HCT116 (cell line): ENCODE results near the gene FLRT1. TPM values are rescaled to one million over a fixed set of nuclear protein-coding genes. Genes with fewer than 3 reads are reported as not detected.

Source experiments
- ATAC-seq: fragments of 200-7000 bp; cut with Tn5 transposase; 2 replicates; pipeline ENCODE4 v1.9.1; 2020; ENCODE audit warnings: mild to moderate bottlenecking, moderate library complexity
- BruUV-seq: library from RNA; stranded (reverse); fragments of 400-500 nt; replicated peaks from 2 replicates; lab custom pipeline; 2021; lab: Mats Ljungman, UMichigan
- CTCF ChIA-PET: fragments of 300-600 bp; sonication (Branson Sonifier 250); formaldehyde crosslinking; loops from one replicate; lab custom pipeline; 2021; ENCODE audit warnings: antibody characterized with exemption; lab: Charles Lee
- POLR2A ChIA-PET: fragments of 300-600, 350-600 bp; sonication (Branson Sonifier 250); formaldehyde crosslinking; loops from one replicate; lab custom pipeline; 2021; ENCODE audit warnings: antibody characterized with exemption; lab: Charles Lee
- RAD21 ChIA-PET, 2 experiments: fragments of 300-600 bp; sonication (Branson Sonifier 250); formaldehyde crosslinking; loops; one replicate each; lab custom pipeline; 2023; ENCODE audit warnings: low total read pairs in 2 of 2; ENCODE audit not compliant: uncharacterized antibody in 2 of 2, unreplicated experiment in 2 of 2, low non-redundant PET in 1 of 2; lab: Charles Lee
- DNase-seq: peaks from one replicate; pipeline ENCODE4 v3.0.0-alpha.2; 2010; ENCODE audit warnings: low read depth, low spot score
- H2AFZ ChIP-seq: fragments of 200-600 bp; shearing (Covaris generic), sonication (generic); 2 replicates; pipeline ENCODE4 v1.6.1; 2017; ENCODE audit warnings: low read depth, mixed run types, mixed read lengths, antibody characterized with exemption, low read length; ENCODE audit not compliant: poor library complexity, severe bottlenecking
- H3K27ac ChIP-seq: 2 replicates; pipeline ENCODE4 v1.5.1; 2012; ENCODE audit warnings: low read depth, low read length
- H3K27me3 ChIP-seq: fragments of 200-600 bp; sonication (generic); 2 replicates; pipeline ENCODE4 v1.6.1; 2016; ENCODE audit warnings: mixed run types, low read length, mixed read lengths; ENCODE audit not compliant: insufficient read depth
- H3K36me3 ChIP-seq, 2 experiments: fragments of 200-500 bp in 1 of 2; fragments of 200-600 bp in 1 of 2; sonication (Bioruptor generic) in 1 of 2; sonication (generic) in 1 of 2; 2 replicates each; pipeline versions ENCODE4 v1.5.1 to v1.6.1; 2014 to 2016; ENCODE audit warnings: low read length in 2 of 2, inconsistent platforms in 1 of 2, mixed read lengths in 1 of 2, mixed run types in 1 of 2; ENCODE audit not compliant: insufficient read depth in 2 of 2, control insufficient read depth in 1 of 2
- H3K4me1 ChIP-seq, 2 experiments: fragments of 200-600 bp in 1 of 2; sonication (generic) in 1 of 2; 2 replicates each; pipeline versions ENCODE4 v1.5.1 to v1.6.1; 2012 to 2017; ENCODE audit warnings: low read length in 2 of 2, inconsistent platforms in 1 of 2, mild to moderate bottlenecking in 1 of 2, mixed read lengths in 1 of 2, mixed run types in 1 of 2, moderate library complexity in 1 of 2; ENCODE audit not compliant: insufficient read depth in 2 of 2, control insufficient read depth in 1 of 2
- H3K4me2 ChIP-seq: fragments of 200-600 bp; sonication (generic); 2 replicates; pipeline ENCODE4 v1.6.1; 2017; ENCODE audit warnings: mixed run types, low read length, mixed read lengths
- H3K4me3 ChIP-seq, 2 experiments: fragments of 200-600 bp in 1 of 2; sonication (generic) in 1 of 2; replicated peaks in 1 of 2; 2 replicates each; pipeline ENCODE4 v1.5.1; 2011 to 2016; ENCODE audit warnings: low read length in 2 of 2, control low read depth in 1 of 2, low read depth in 1 of 2, mild to moderate bottlenecking in 1 of 2, mixed read lengths in 1 of 2, mixed run types in 1 of 2
- H3K79me2 ChIP-seq: fragments of 200-600 bp; sonication (generic); 2 replicates; pipeline ENCODE4 v1.6.1; 2017; ENCODE audit warnings: mild to moderate bottlenecking, mixed run types, low read length, moderate library complexity, mixed read lengths; ENCODE audit not compliant: insufficient read depth
- H3K9ac ChIP-seq: fragments of 200-600 bp; sonication (generic); 2 replicates; pipeline ENCODE4 v1.6.1; 2016; ENCODE audit warnings: low read length, mixed read lengths
- H3K9me2 ChIP-seq: fragments of 200-600 bp; sonication (generic), shearing (Covaris generic); 2 replicates; pipeline ENCODE4 v1.6.1; 2017; ENCODE audit warnings: mixed run types, mild to moderate bottlenecking, moderate library complexity; ENCODE audit not compliant: insufficient read depth
- H3K9me3 ChIP-seq, 2 experiments: fragments of 200-500 bp in 1 of 2; fragments of 200-600 bp in 1 of 2; sonication (Bioruptor generic) in 1 of 2; sonication (generic) in 1 of 2; 2 replicates each; pipeline ENCODE4 v1.6.1; 2014 to 2017; ENCODE audit warnings: low read length in 2 of 2, mixed read lengths in 2 of 2, inconsistent platforms in 1 of 2, low read depth in 1 of 2, mild to moderate bottlenecking in 1 of 2, mixed run types in 1 of 2, moderate library complexity in 1 of 2; ENCODE audit not compliant: control insufficient read depth in 1 of 2, insufficient read depth in 1 of 2
- H4K20me1 ChIP-seq: fragments of 200-600 bp; sonication (generic), shearing (Covaris generic); 2 replicates; pipeline ENCODE4 v1.6.1; 2017; ENCODE audit warnings: mixed run types, mild to moderate bottlenecking, moderate library complexity; ENCODE audit not compliant: insufficient read depth
- CEBPB ChIP-seq: IDR thresholded peaks from 2 replicates; pipeline ENCODE4 v1.6.1; 2012; ENCODE audit warnings: low read depth
- ELF1 ChIP-seq: IDR thresholded peaks from 2 replicates; pipeline ENCODE4 v1.6.1; 2012; ENCODE audit warnings: low read depth, borderline replicate concordance
- EZH2 ChIP-seq: fragments of 200-600 bp; sonication (generic); IDR thresholded peaks from 2 replicates; pipeline ENCODE4 v1.6.1; 2017; ENCODE audit warnings: antibody characterized with exemption, mixed run types
- POLR2A ChIP-seq: IDR thresholded peaks from 2 replicates; pipeline ENCODE4 v1.7.0; 2011; ENCODE audit warnings: borderline replicate concordance; ENCODE audit not compliant: insufficient read depth, insufficient read length; ENCODE audit errors: extremely low read depth
- SP1 ChIP-seq: IDR thresholded peaks from 2 replicates; pipeline ENCODE4 v1.6.1; 2012; ENCODE audit warnings: low read depth
- ZNF274 ChIP-seq: fragments of 200-500 bp; sonication (Bioruptor generic); IDR thresholded peaks from 2 replicates; pipeline ENCODE4 v1.6.1; 2014; ENCODE audit warnings: mild to moderate bottlenecking, low read depth, low read length, inconsistent platforms
- intact Hi-C: fragments of 100-400 bp; cut with micrococcal nuclease; formaldehyde crosslinking; loops from 2 replicates; pipeline ENCODE4 v1.10.0; 2022
- total RNA-seq: library from RNA; stranded (reverse); gene quantifications from one replicate; pipeline ENCODE4 v1.2.1, GENCODE V29; 2021; ENCODE audit not compliant: unreplicated experiment
- TF ChIP-seq, protein P1 (sequence below), 3 experiments: fragments of 200-600 bp in 1 of 3; sonication (generic) in 1 of 3; IDR thresholded peaks in 2 of 3; conservative IDR thresholded peaks in 1 of 3; 2 replicates each; pipeline ENCODE4 v1.5.1; 2012 to 2017; ENCODE audit warnings: low read depth in 2 of 3, low read length in 2 of 3, antibody characterized with exemption in 1 of 3, borderline replicate concordance in 1 of 3, control low read depth in 1 of 3, mild to moderate bottlenecking in 1 of 3, mixed read lengths in 1 of 3, mixed run types in 1 of 3, moderate library complexity in 1 of 3; ENCODE audit not compliant: insufficient read depth in 1 of 3
- TF ChIP-seq, protein P2 (sequence below): IDR thresholded peaks from 2 replicates; pipeline ENCODE4 v1.6.1; 2011; ENCODE audit warnings: mild to moderate bottlenecking, low read length, moderate library complexity; ENCODE audit not compliant: insufficient replicate concordance; ENCODE audit errors: extremely low read depth

FLRT1 gene
- total RNA-seq, 1 experiment from 2014 or later = 0.15 TPM

DNA sequence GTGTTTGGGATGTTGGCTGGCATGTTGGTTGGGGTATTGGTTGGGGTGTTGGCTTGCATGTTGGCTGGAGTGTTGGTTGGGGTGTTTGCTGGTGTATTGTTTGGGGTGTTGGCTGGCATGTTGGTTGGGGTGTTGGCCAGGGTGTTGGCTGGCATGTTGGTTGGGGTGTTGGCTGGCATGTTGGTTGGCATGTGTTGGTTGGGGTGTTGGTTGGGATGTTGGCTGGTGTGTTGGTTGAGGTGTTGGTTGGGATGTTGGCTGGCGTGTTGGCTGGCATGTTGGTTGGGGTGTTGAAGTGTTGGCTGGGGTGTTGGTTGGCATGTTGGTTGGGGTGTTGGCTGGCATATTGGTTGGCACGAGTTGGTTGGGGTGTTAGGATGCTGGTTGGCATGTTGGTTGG is 24.9 kb upstream of the FLRT1 start (continued):
- TF ChIP-seq, protein P1, sequence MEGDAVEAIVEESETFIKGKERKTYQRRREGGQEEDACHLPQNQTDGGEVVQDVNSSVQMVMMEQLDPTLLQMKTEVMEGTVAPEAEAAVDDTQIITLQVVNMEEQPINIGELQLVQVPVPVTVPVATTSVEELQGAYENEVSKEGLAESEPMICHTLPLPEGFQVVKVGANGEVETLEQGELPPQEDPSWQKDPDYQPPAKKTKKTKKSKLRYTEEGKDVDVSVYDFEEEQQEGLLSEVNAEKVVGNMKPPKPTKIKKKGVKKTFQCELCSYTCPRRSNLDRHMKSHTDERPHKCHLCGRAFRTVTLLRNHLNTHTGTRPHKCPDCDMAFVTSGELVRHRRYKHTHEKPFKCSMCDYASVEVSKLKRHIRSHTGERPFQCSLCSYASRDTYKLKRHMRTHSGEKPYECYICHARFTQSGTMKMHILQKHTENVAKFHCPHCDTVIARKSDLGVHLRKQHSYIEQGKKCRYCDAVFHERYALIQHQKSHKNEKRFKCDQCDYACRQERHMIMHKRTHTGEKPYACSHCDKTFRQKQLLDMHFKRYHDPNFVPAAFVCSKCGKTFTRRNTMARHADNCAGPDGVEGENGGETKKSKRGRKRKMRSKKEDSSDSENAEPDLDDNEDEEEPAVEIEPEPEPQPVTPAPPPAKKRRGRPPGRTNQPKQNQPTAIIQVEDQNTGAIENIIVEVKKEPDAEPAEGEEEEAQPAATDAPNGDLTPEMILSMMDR (IDR thresholded peaks at IDR 0.05 in 2 of 3, conservative IDR thresholded peaks at IDR 0.05 in 1 of 3; ENCODE audit: borderline replicate concordance in 1 of 3, insufficient read depth in 1 of 3, low read depth in 2 of 3, low read length in 2 of 3) = no peak
- TF ChIP-seq POLR2A (no peak), ZNF274 (no peak), EZH2 (no peak)

DNA sequence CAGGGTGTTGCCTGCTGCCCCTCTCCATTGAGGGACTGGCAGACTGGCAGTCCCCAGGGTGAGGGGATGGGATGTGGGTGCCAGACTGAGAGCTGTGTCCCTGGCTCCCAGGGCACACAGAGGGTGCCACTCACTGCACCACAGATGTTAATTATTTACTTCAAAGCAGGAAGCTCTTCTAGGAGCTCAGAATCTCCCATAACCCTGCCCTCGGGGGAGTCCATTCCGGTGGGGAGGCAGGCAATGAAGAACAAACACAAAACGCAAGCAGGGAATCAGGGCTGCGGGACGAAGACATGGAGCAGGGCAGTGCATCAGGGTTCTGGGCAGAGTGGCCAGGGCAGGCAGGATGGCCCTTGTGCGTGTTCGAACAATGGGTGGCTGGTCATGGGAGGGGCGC is 24.4 kb upstream of the FLRT1 start:
- ATAC-seq (no peak), DNase-seq (no peak)
- no TSS peak for BruUV-seq
- H3K9ac ChIP-seq = no peak overlapping the region
- no peaks in the 10 kb centered on the region for H4K20me1 ChIP-seq
- H3K4me1 ChIP-seq = peaks cover 14 to 21% of the 10 kb centered on the region in 2 experiments
- H3K9me2 ChIP-seq = no peaks in the 10 kb centered on the region
- H3K79me2 ChIP-seq = no peaks in the 10 kb centered on the region
- TF ChIP-seq EZH2 = no peak
- TF ChIP-seq SP1 = no peak
- TF ChIP-seq, protein P2, sequence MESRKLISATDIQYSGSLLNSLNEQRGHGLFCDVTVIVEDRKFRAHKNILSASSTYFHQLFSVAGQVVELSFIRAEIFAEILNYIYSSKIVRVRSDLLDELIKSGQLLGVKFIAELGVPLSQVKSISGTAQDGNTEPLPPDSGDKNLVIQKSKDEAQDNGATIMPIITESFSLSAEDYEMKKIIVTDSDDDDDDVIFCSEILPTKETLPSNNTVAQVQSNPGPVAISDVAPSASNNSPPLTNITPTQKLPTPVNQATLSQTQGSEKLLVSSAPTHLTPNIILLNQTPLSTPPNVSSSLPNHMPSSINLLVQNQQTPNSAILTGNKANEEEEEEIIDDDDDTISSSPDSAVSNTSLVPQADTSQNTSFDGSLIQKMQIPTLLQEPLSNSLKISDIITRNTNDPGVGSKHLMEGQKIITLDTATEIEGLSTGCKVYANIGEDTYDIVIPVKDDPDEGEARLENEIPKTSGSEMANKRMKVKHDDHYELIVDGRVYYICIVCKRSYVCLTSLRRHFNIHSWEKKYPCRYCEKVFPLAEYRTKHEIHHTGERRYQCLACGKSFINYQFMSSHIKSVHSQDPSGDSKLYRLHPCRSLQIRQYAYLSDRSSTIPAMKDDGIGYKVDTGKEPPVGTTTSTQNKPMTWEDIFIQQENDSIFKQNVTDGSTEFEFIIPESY = no peak
- no peak for TF ChIP-seq CEBPB
- no peak for TF ChIP-seq ELF1
- H2AFZ ChIP-seq = no peak overlapping the region
- H3K4me3 ChIP-seq = no peak overlapping the region
- ChIA-PET POLR2A (no interaction called here), CTCF (no interaction called here), RAD21 (no interaction called here)
- no peak overlapping the region for H3K27ac ChIP-seq
- H3K9me3 ChIP-seq = peaks cover 0 to 9% of the 10 kb centered on the region in 2 experiments; a peak in 1 of 4 replicates
- intact Hi-C loops = no loop called here
- no peaks in the 10 kb centered on the region for H3K27me3 ChIP-seq
- H3K36me3 ChIP-seq = no peaks in the 10 kb centered on the region; a peak in 1 of 4 replicates
- H3K4me2 ChIP-seq = no peak overlapping the region
